DMS153 treated with DMSO at 0.1 percent for 48 hours (cell line): ENCODE measurements around the gene PRR23E.
A peak's percentile ranks its signal among the peaks of the same experiment; 100 is the strongest.

Experiments used
- DNase-seq: peaks from one replicate; lab custom pipeline; 2025; ENCODE audit not compliant: unreplicated experiment; lab: John Stamatoyannopoulos, UW

PRR23E gene

GRCh38 chr3:127192576-127193232 lies at the start of gene PRR23E:
PRR23E (plus strand) TSS chr3:127193131; CDS start chr3:127196686, 3,555 bp downstream.
- no peak for DNase-seq

GRCh38 chr3:127143172-127143571 lies 49.8 kb upstream of the PRR23E start:
- DNase-seq = no peak

GRCh38 chr3:127144631-127145030 lies 48.3 kb upstream of the PRR23E start:
- no peak for DNase-seq

GRCh38 chr3:127145266-127145665 lies 47.7 kb upstream of the PRR23E start:
- DNase-seq = no peak

GRCh38 chr3:127147291-127147885 lies 45.5 kb upstream of the PRR23E start:
- DNase-seq = no peak

GRCh38 chr3:127149621-127150310 lies 43.2 kb upstream of the PRR23E start:
- DNase-seq = no peak

GRCh38 chr3:127150513-127151250 lies 42.2 kb upstream of the PRR23E start:
- no peak for DNase-seq

GRCh38 chr3:127151251-127151564 lies 41.7 kb upstream of the PRR23E start:
- DNase-seq = no peak

- no peak for DNase-seq
These were observed 40.8 kb upstream of the PRR23E start for GRCh38 chr3:127151992-127152650.

- DNase-seq = no peak
These were observed 40.0 kb upstream of the PRR23E start for GRCh38 chr3:127152684-127153505.

GRCh38 chr3:127153506-127153815 lies 39.5 kb upstream of the PRR23E start:
- DNase-seq = no peak

GRCh38 chr3:127156338-127157050 lies 36.4 kb upstream of the PRR23E start:
- peak; percentile 62 for DNase-seq

- peak; percentile 81 for DNase-seq
These were observed 35.6 kb upstream of the PRR23E start for GRCh38 chr3:127157171-127157828.

- peak; percentile 62 for DNase-seq
These were observed 34.2 kb upstream of the PRR23E start for GRCh38 chr3:127158614-127159229.

GRCh38 chr3:127159543-127159942 lies 33.4 kb upstream of the PRR23E start:
- peak; percentile 93 for DNase-seq

GRCh38 chr3:127161236-127161635 lies 31.7 kb upstream of the PRR23E start:
- no peak for DNase-seq

- DNase-seq = no peak
These were observed 30.9 kb upstream of the PRR23E start for GRCh38 chr3:127161973-127162579.

- no peak for DNase-seq
These were observed 29.8 kb upstream of the PRR23E start for GRCh38 chr3:127162947-127163645.
